GM18870 (cell line): ENCODE results near the gene WDFY4.
"Not testable (repeated sequence)": the region's sequence is repeated elsewhere in the genome, so short reads cannot be mapped to it uniquely, and the experiment has no call there.

Experiments
- ATAC-seq: cut with Tn5 transposase; IDR thresholded peaks from one replicate; pipeline ENCODE4 v1.9.1; 2021; ENCODE audit warnings: moderate library complexity; ENCODE audit not compliant: unreplicated experiment

Gene WDFY4

GRCh38 chr10:48684792-48685623 lies at the start of gene WDFY4:
WDFY4 (plus strand) TSS chr10:48684873; CDS start chr10:48709733, 24,860 bp downstream.
- ATAC-seq = peak; percentile 54

- no peak for ATAC-seq
These were observed 49.6 kb upstream of the WDFY4 start for GRCh38 chr10:48634984-48635557.

- ATAC-seq = no peak
These were observed 48.4 kb upstream of the WDFY4 start for GRCh38 chr10:48636231-48636630.

GRCh38 chr10:48636901-48637300 lies 47.8 kb upstream of the WDFY4 start:
- no peak for ATAC-seq

- ATAC-seq = no peak
These were observed 46.5 kb upstream of the WDFY4 start for GRCh38 chr10:48638158-48638557.

GRCh38 chr10:48638739-48639527 lies 45.7 kb upstream of the WDFY4 start:
- ATAC-seq = no peak

- no peak for ATAC-seq
These were observed 45.0 kb upstream of the WDFY4 start for GRCh38 chr10:48639632-48640031.

- ATAC-seq = no peak
These were observed 44.3 kb upstream of the WDFY4 start for GRCh38 chr10:48640326-48640725.

- ATAC-seq = not testable (repeated sequence)
These were observed 43.5 kb upstream of the WDFY4 start for GRCh38 chr10:48641099-48641690.

GRCh38 chr10:48645600-48645999 lies 39.1 kb upstream of the WDFY4 start:
- ATAC-seq = no peak

- ATAC-seq = not testable (repeated sequence)
These were observed 37.6 kb upstream of the WDFY4 start for GRCh38 chr10:48647073-48647472.

- no peak for ATAC-seq
These were observed 36.3 kb upstream of the WDFY4 start for GRCh38 chr10:48648172-48648942.

- ATAC-seq = no peak
These were observed 35.2 kb upstream of the WDFY4 start for GRCh38 chr10:48649349-48649944.

GRCh38 chr10:48651293-48651692 lies 33.4 kb upstream of the WDFY4 start:
- no peak for ATAC-seq

- ATAC-seq = no peak
These were observed 32.8 kb upstream of the WDFY4 start for GRCh38 chr10:48651839-48652238.

GRCh38 chr10:48652344-48652743 lies 32.3 kb upstream of the WDFY4 start:
- no peak for ATAC-seq

GRCh38 chr10:48653347-48653746 lies 31.3 kb upstream of the WDFY4 start:
- no peak for ATAC-seq

- no peak for ATAC-seq
These were observed 30.6 kb upstream of the WDFY4 start for GRCh38 chr10:48653944-48654698.
